IMR-90 (cell line): Measurements from ENCODE around the gene APOBEC3B.
A peak's percentile ranks its signal among the peaks of the same experiment; 100 is the strongest.
"Not testable (repeated sequence)": the region's sequence is repeated elsewhere in the genome, so short reads cannot be mapped to it uniquely, and the experiment has no call there.

ENCODE experiments used
- CTCF ChIP-seq: conservative IDR thresholded peaks from 2 replicates; pipeline ENCODE4 v1.5.1; 2012; ENCODE audit warnings: mild to moderate bottlenecking, low read depth, low read length, improper control_type of control experiment
- FOS ChIP-seq: fragments of 150-350 bp; IDR thresholded peaks from 2 replicates; pipeline ENCODE4 v1.6.1; 2016; ENCODE audit warnings: low read depth, low read length
- RAD21 ChIP-seq: IDR thresholded peaks from 2 replicates; pipeline ENCODE4 v1.6.1; 2012; ENCODE audit warnings: low read length, improper control_type of control experiment

GRCh38 chr22:38984784-38985757 lies 2.9 kb downstream of the APOBEC3B start:
- peak; percentile 25; the same call in 1 of the 2 replicates for TF ChIP-seq FOS
- TF ChIP-seq CTCF, RAD21: not testable (repeated sequence)
